HG02588 (cell line): ENCODE results near the gene DIAPH2.
A peak's percentile ranks its signal among the peaks of the same experiment; 100 is the strongest.

Experiments used
- ATAC-seq: cut with Tn5 transposase; IDR thresholded peaks from one replicate; pipeline ENCODE4 v1.9.1; 2021; ENCODE audit warnings: mild to moderate bottlenecking, moderate library complexity; ENCODE audit not compliant: unreplicated experiment

Gene DIAPH2

GRCh38 chrX:97538745-97539144, 854.1 kb downstream of the DIAPH2 start:
- ATAC-seq = no peak

DNA sequence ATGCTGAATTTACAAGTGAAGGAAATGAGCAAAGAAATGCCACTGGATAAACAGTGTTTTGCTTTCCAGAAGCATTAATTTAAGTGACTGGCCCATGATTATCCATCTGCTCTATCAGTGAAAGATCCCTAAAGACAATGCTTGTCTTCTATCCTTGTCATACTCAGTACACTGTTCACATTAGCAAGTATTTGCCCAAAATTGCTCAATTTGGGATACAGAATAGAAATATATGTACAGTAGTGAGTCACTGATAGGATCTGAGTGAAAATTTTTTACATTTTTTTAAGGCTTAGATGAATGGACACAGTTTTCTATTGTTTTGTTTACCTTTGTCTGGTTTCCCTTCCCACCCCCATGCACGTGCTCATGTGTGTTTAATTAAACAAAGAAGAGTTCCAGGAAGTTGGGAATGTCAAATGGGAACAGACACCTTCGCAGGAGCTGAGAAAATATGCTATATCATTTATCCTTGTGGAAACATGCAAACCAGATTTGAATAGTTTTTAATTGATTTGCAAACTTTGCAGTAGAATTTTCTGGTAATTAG, 855.4 kb downstream of the DIAPH2 start:
- ATAC-seq = no peak

GRCh38 chrX:97547877-97548578, 863.4 kb downstream of the DIAPH2 start:
- ATAC-seq = no peak

GRCh38 chrX:97551821-97552220, 867.2 kb downstream of the DIAPH2 start:
- ATAC-seq = no peak

DNA sequence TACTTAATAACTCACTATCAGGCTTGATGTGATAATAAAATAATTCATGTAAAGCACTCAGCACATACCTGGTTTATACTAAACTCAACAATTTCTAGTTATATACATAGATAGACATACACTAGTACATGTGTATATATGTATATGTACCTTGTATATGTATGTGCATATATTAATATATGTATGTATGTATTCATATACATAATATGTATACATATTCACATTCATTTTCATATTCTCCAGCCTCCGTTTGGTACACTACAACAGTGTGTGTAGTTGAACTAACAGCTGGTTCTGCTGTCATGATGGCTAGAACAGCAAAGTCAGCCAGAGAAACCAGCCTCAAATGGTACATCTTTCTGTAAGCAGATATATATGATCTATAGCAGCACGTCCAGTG, 869.2 kb downstream of the DIAPH2 start:
- ATAC-seq = no peak

GRCh38 chrX:97556359-97556758, 871.7 kb downstream of the DIAPH2 start:
- no peak for ATAC-seq

DNA sequence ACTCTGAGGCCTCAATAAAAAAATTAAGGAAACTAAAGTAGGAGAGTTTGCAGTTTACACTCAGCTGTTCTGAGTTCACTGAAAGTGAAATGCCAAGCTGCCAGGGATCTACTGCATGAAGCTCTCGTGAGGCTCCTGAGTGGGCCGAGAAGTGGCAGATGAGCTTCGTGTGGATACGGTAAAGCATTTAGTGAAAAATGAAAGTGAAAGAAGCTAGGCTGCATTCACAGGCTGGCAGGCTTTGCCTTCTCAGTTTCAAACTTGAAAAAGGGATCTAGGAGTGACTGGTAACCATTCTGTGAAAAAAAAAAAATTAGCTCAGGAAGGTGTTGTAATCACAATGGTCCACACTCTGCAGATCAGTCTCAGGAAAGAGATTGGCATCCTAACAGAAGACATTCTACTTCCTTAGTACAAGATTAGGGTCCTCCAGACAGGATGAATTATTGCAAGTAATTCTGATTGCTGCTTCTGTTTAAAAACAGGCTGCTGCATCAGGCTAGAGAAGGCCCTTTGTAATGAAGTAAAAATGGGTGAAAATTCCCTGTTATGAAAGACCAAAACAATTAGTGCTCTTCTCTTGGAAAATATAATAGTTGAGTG, 879.0 kb downstream of the DIAPH2 start:
- peak; percentile 100 for ATAC-seq

- no peak for ATAC-seq
Observed at GRCh38 chrX:97564496-97564895, 879.9 kb downstream of the DIAPH2 start.

GRCh38 chrX:97587171-97587570, 902.5 kb downstream of the DIAPH2 start:
- no peak for ATAC-seq

DNA sequence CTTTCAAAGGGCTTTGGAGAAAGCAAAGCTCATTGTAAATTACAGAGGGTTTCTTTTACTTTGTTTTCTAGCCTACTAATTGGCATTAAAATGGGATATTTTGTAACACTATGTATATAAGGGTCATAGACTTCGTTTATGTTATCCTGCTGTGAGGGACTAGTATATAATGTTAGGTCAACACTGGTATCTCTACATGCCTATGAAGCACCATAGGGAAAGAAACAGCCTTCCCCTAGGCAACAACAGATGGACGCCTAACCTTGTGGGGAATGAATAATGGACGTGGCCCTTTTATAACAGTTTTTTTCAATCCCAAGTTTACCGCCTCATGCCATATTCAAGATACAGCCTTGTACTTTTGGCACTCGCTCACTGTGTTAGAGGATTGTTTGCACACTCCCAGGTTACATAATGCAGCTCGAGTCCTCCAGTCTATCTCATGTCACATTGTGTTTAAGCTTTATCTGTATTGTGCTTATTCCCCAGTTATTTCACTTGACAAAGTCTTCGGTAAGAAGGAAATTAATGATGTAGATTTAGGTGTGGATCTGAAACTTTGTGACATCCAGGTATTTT, 910.1 kb downstream of the DIAPH2 start:
- ATAC-seq = no peak

DNA sequence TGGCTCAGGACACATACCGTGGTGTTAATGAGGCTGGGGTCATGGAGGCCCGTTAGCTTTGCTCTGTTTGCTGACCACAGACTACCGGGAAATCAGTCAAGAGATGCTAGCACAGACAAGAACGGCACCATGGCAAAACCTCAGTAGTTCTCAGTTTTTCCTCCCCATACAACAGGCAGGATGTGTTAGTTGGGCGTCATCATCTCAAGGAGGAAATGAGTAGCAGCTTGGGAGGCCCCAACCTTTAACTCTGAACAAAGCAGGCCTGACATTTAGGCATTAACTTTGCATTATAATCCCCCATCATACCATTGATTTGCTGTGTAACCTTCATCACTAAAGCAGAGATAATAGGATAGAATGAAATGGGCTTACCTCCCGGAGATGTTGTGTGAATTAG, 913.3 kb downstream of the DIAPH2 start:
- no peak for ATAC-seq

- no peak for ATAC-seq
Observed at GRCh38 chrX:97602465-97603258, 918.0 kb downstream of the DIAPH2 start.

GRCh38 chrX:97605271-97605670, 920.6 kb downstream of the DIAPH2 start:
- no peak for ATAC-seq

- no peak for ATAC-seq
Observed at GRCh38 chrX:97609357-97609756, 924.7 kb downstream of the DIAPH2 start.

- ATAC-seq = no peak
Observed at GRCh38 chrX:97609938-97610337, 925.3 kb downstream of the DIAPH2 start.

DNA sequence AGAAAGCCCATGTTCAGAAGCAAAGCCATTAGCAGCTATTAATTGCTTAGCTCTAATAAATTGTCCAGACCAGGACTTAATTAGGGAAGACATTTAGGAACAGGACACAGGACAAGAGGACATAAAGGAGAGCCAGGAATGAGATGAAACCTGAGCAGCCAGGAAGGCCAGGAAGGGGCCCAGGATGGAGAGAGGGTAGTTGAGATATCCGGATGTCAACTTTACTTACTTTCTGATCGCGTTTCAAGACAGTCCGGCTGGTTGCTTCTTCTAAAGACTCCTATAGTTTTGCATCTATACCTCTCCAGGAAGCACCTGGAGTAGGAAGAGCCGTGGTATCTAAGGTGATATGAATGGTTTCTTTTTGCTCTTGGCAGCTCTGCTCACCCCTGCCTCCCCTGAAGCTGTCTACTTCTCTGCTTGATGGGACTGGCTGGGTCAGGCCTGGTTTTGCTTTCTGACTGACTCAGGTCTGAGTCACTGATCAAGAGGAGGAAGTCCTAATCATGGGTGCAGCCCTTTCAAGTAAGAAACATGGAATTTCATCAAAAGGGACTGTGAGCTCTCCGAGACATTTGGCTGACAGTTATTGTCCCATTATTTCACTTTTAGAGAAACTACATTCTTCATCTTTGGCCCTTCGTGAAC, 932.4 kb downstream of the DIAPH2 start:
- ATAC-seq = peak; percentile 84

GRCh38 chrX:97619499-97619898, 934.9 kb downstream of the DIAPH2 start:
- no peak for ATAC-seq

GRCh38 chrX:97622111-97622510, 937.5 kb downstream of the DIAPH2 start:
- no peak for ATAC-seq

- no peak for ATAC-seq
Observed at GRCh38 chrX:97628326-97628725, 943.7 kb downstream of the DIAPH2 start.

DNA sequence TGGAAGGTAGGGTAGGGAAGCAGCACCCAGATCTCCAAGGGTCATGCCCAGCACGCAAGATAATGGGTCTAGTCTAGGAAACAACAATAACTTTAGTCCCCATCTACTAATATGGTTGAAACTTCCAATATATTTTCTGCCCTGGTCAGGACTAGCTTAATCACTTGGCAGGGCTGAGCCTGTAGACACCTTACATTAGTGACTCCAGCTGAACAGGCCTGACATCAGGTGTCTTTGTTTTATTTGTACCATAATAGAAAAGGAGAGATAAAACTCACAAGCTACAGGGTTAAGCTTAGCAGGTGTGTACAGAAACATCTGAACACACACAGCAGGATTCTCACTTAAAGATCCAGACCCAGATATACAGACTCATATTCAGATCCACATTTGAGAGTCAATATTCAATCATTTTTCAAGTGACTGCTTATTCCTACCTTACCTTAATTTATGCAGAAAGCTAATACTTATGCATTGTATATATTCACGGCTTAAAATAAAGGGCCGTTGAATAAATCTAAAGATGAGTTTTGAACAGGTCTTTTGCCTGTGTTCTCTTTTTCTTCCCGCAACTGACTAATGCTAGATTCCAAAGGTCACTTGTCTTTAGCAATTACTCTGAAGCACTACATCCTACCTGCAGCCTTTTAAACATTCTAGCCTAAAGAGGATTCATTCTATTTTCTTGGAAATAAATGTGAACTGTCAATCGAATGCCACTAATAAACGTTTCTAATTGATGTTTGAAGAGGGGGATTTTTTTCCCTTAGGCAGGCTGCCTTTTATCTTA, 944.4 kb downstream of the DIAPH2 start:
- ATAC-seq = no peak
